A673 (cell line): ENCODE measurements around the gene KIF1A. TPM values are rescaled to one million over a fixed set of nuclear protein-coding genes. Genes with fewer than 3 reads are reported as not detected.

Source experiments
- BruUV-seq: library from RNA; stranded (reverse); fragments of 400-500 nt; replicated peaks from 2 replicates; lab custom pipeline; 2021; lab: Mats Ljungman, UMichigan
- CTCF ChIA-PET: fragments of 300-600 bp; sonication (Branson Sonifier 250); formaldehyde crosslinking; loops from one replicate; lab custom pipeline; 2022; ENCODE audit warnings: antibody characterized with exemption; lab: Charles Lee
- POLR2A ChIA-PET: fragments of 300-600 bp; sonication (Branson Sonifier 250); formaldehyde crosslinking; loops from one replicate; lab custom pipeline; 2022; ENCODE audit warnings: antibody characterized with exemption; ENCODE audit not compliant: low non-redundant PET; lab: Charles Lee
- DNase-seq: peaks from one replicate; pipeline ENCODE4 v3.0.0-alpha.2; 2015; ENCODE audit warnings: low spot score
- H3K27ac ChIP-seq: fragments of 200-600 bp; sonication (generic); 2 replicates; pipeline ENCODE4 v1.5.1; 2016; ENCODE audit warnings: mixed run types, low read depth, mild to moderate bottlenecking, mixed read lengths, antibody characterized with exemption, low read length; ENCODE audit not compliant: poor library complexity, severe bottlenecking
- H3K27me3 ChIP-seq: fragments of 200-600 bp; sonication (generic); replicated peaks from 2 replicates; pipeline ENCODE4 v1.6.1; 2017; ENCODE audit warnings: mixed run types, low read depth, mild to moderate bottlenecking, mixed read lengths, antibody characterized with exemption, low read length; ENCODE audit not compliant: insufficient read depth, poor library complexity
- H3K36me3 ChIP-seq: fragments of 200-600 bp; sonication (generic); 2 replicates; pipeline ENCODE4 v1.6.1; 2016; ENCODE audit warnings: mixed run types, mild to moderate bottlenecking, mixed read lengths, antibody characterized with exemption, low read length; ENCODE audit not compliant: insufficient read depth, poor library complexity, severe bottlenecking
- H3K4me1 ChIP-seq: fragments of 200-600 bp; sonication (generic); 2 replicates; pipeline ENCODE4 v1.6.1; 2017; ENCODE audit warnings: mixed run types, mild to moderate bottlenecking, mixed read lengths, antibody characterized with exemption, low read length; ENCODE audit not compliant: insufficient read depth, poor library complexity, severe bottlenecking
- H3K4me3 ChIP-seq: fragments of 200-600 bp; sonication (generic); 2 replicates; pipeline ENCODE4 v1.5.1; 2016; ENCODE audit warnings: low read depth, mixed run types, mild to moderate bottlenecking, mixed read lengths, low read length; ENCODE audit not compliant: poor library complexity, severe bottlenecking
- H3K9me3 ChIP-seq: fragments of 200-600 bp; sonication (generic); 2 replicates; pipeline ENCODE4 v1.6.1; 2016; ENCODE audit warnings: mixed run types, low read depth, mild to moderate bottlenecking, mixed read lengths, antibody characterized with exemption, low read length; ENCODE audit not compliant: poor library complexity, severe bottlenecking
- EZH2 ChIP-seq: fragments of 200-600 bp; sonication (generic); IDR thresholded peaks from 2 replicates; pipeline ENCODE4 v1.6.1; 2017; ENCODE audit warnings: borderline replicate concordance, low read depth, mild to moderate bottlenecking, mixed read lengths, antibody characterized with exemption, low read length; ENCODE audit not compliant: poor library complexity, severe bottlenecking
- intact Hi-C: fragments of 100-400 bp; cut with micrococcal nuclease; formaldehyde crosslinking; loops from one replicate; pipeline ENCODE4 v1.10.0; 2022; ENCODE audit not compliant: unreplicated experiment
- total RNA-seq: library from RNA; stranded (reverse); gene quantifications from 2 replicates; pipeline ENCODE4 v1.2.3, GENCODE V29; 2021
- TF ChIP-seq, protein P1 (sequence below): fragments of 300-800, 200-600 bp; sonication (generic); conservative IDR thresholded peaks from 2 replicates; pipeline ENCODE4 v1.5.1; 2017; ENCODE audit warnings: low read depth, mild to moderate bottlenecking, antibody characterized with exemption, low read length, moderate library complexity, mixed read lengths

The KIF1A gene
- total RNA-seq, 1 experiment from 2014 or later, result 330 TPM

DNA sequence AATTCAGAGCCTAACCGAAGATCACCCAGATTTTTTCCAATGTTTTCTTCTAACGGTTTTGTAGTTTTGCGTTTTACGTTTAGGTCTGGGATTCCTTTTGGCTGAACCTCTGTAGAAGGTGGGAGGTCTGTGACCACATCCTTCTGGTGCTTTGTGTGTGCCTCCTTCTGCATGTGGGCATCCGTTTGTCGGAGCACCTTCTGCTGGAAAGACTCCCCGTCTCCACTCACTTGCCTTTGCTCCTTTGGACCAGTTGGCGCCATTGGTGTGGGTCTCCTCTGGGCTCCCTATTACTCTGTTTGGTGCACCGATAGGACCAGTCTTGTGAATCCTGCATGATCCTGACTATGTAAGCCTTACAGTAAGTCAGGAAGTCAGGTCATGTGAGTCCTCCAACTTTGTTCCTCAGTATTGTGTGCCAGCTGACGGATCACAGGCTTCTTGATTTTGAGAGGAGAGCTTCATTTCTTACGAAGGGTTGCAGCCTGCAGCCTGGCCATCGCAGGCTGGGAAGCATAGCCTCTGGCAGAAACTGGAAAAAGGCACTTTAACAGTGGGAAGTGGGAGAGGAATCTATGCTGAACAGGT lies 114.7 kb downstream of the KIF1A start:
- intact Hi-C loops, result no loop called here
- Histone ChIP-seq H3K4me1 (no peaks in the 10 kb centered on the region), H3K36me3 (no peaks in the 10 kb centered on the region), H3K4me3 (no peak overlapping the region), H3K9me3 (no peaks in the 10 kb centered on the region), H3K27ac (no peak overlapping the region), H3K27me3 (no peaks in the 10 kb centered on the region)
- BruUV-seq, result no TSS peak
- TF ChIP-seq, protein P1, sequence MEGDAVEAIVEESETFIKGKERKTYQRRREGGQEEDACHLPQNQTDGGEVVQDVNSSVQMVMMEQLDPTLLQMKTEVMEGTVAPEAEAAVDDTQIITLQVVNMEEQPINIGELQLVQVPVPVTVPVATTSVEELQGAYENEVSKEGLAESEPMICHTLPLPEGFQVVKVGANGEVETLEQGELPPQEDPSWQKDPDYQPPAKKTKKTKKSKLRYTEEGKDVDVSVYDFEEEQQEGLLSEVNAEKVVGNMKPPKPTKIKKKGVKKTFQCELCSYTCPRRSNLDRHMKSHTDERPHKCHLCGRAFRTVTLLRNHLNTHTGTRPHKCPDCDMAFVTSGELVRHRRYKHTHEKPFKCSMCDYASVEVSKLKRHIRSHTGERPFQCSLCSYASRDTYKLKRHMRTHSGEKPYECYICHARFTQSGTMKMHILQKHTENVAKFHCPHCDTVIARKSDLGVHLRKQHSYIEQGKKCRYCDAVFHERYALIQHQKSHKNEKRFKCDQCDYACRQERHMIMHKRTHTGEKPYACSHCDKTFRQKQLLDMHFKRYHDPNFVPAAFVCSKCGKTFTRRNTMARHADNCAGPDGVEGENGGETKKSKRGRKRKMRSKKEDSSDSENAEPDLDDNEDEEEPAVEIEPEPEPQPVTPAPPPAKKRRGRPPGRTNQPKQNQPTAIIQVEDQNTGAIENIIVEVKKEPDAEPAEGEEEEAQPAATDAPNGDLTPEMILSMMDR, result no peak
- no peak for TF ChIP-seq EZH2
- ChIA-PET CTCF (no interaction called here), POLR2A (no interaction called here)
- no peak for DNase-seq

DNA sequence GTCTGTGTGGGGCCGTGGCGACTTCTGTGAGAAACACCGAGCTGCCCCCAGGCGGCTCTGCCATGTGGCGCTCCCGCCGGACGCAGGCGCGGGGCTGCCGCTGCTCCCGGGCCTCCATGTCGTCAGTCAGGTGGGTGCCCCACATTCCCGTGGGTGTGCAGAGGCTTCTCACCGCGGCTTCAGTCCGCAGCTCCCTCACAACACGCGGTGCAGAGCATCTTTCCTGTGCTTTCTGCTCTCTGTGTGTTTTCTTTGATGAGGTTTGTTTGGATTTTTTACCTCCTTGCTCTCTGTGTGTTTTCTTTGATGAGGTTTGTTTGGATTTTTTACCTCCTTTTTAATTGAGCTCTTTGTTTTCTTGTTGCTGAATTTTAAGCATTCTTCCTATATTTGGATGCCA lies 115.4 kb downstream of the KIF1A start:
- no peaks in the 10 kb centered on the region for H3K4me1 ChIP-seq
- CTCF ChIA-PET, result no interaction called here
- H3K4me3 ChIP-seq, result no peak overlapping the region
- intact Hi-C loops, result no loop called here
- POLR2A ChIA-PET, result no interaction called here
- no peaks in the 10 kb centered on the region for H3K27me3 ChIP-seq
- BruUV-seq, result no TSS peak
- DNase-seq, result no peak
- H3K9me3 ChIP-seq, result no peaks in the 10 kb centered on the region
- no peak overlapping the region for H3K27ac ChIP-seq
- H3K36me3 ChIP-seq, result no peaks in the 10 kb centered on the region
- no peak for TF ChIP-seq EZH2

DNA sequence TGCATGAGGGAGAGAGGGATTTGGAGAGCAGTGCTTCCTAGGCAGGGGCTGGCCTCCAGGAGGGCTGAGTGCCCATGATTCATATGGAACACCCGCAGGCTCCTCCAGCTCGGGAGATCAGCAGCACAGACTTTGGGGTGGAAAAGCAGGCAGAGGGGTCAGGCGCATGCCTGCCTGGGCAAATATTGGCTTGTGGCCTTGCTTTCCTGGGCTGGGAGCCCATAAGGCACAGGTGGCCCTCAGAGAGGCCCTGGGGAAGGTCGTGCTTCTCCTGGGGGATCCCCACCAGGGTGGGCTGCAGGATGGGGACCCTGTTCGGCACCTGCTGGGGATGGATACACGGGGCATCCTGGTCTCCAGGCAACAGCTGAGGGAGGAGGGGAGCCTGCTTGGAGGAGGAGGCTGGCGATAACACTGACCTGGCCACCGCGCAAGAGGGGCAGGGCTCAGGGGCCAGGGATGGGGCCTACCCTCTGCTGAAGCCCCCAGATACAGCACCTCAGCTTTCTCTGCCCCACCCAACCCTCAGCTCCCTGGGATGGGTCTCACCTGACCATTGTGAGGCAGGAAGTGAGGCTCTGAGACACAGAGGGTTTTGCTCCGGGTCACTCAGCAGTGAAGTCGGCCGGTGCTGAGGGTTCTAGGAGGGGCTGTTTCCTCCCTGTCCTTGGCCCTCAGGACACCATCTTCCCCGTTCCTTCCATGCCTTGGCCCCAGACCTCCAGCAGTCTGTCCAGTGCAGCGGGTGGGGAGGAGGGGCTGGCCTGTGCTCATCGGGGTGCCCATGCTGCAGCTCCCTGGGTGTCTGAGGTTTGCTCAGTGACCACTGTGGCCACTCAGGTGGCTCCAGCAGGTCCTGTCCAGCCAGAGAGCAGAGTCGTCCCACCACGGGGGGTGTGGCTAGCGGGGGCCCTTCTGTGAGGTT lies 116.3 kb downstream of the KIF1A start:
- TF ChIP-seq, protein P1, result no peak
- TF ChIP-seq EZH2, result no peak
- Histone ChIP-seq H3K27me3 (no peaks in the 10 kb centered on the region), H3K36me3 (no peaks in the 10 kb centered on the region), H3K9me3 (no peaks in the 10 kb centered on the region), H3K27ac (no peak overlapping the region), H3K4me1 (no peaks in the 10 kb centered on the region), H3K4me3 (no peak overlapping the region)
- POLR2A ChIA-PET, result no interaction called here
- DNase-seq, result no peak
- CTCF ChIA-PET, result no interaction called here
- intact Hi-C loops, result no loop called here
- no TSS peak for BruUV-seq
